Uterus (tissue), 2 donors: ENCODE data around the gene LRP8.

ENCODE experiments used
- CTCF ChIP-seq, 4 experiments: fragments of 200-600 bp in 2 of 4; fragments of 450-650 bp in 2 of 4; sonication (generic) in 2 of 4; IDR thresholded peaks; one replicate each; pipeline ENCODE4 v1.5.1; 2016 to 2019; ENCODE audit warnings: antibody characterized with exemption in 4 of 4, mild to moderate bottlenecking in 2 of 4, moderate library complexity in 1 of 4
- POLR2A ChIP-seq, 2 donors: fragments of 450-650 bp; IDR thresholded peaks; one replicate each; pipeline ENCODE4 v1.6.1; 2016; ENCODE audit warnings: antibody characterized with exemption in 2 of 2, mild to moderate bottlenecking in 1 of 2, moderate library complexity in 1 of 2

- no peak for TF ChIP-seq POLR2A (IDR thresholded peaks at IDR 0.05)
- no peak for TF ChIP-seq CTCF (IDR thresholded peaks at IDR 0.05)
Observed at GRCh38 chr1:53293123-53293522, 34.7 kb downstream of the LRP8 start.
